ENCODE results near the gene RP9.

GRCh38 chr7:33137103-33137502 lies 27.9 kb upstream of the RP9 start:
- no peak for TF ChIP-seq CTCF (conservative IDR thresholded peaks at IDR 0.05 in 1 of 2, IDR thresholded peaks at IDR 0.05 in 1 of 2; ENCODE audit: low read depth in 1 of 2, low read length in 2 of 2)
- no peak for TF ChIP-seq EZH2 (IDR thresholded peaks at IDR 0.05; ENCODE audit: low read length, missing control alignments)

All from fibroblast of lung (primary cell).